Osteocyte (in vitro differentiated cells): ENCODE measurements around the gene PRXL2C. TPM values are rescaled to one million over a fixed set of nuclear protein-coding genes. Genes with fewer than 3 reads are reported as not detected.
"Not testable (repeated sequence)": the region's sequence is repeated elsewhere in the genome, so short reads cannot be mapped to it uniquely, and the experiment has no call there.

Experiments
- DNase-seq: peaks from one replicate; pipeline ENCODE4 v3.0.0; 2021; ENCODE audit warnings: mixed read lengths; ENCODE audit not compliant: unreplicated experiment; ENCODE audit errors: extremely low spot score
- H3K27ac Mint-ChIP-seq: one replicate; pipeline ENCODE4 v1.8.0; 2021; ENCODE audit warnings: mild to moderate bottlenecking, mixed read lengths; ENCODE audit not compliant: unreplicated experiment
- H3K27me3 Mint-ChIP-seq: one replicate; pipeline ENCODE4 v1.8.0; 2021; ENCODE audit warnings: mixed read lengths; ENCODE audit not compliant: unreplicated experiment
- H3K36me3 Mint-ChIP-seq: one replicate; pipeline ENCODE4 v1.8.0; 2021; ENCODE audit warnings: mixed read lengths; ENCODE audit not compliant: unreplicated experiment
- H3K4me1 Mint-ChIP-seq: one replicate; pipeline ENCODE4 v1.8.0; 2021; ENCODE audit warnings: mixed read lengths; ENCODE audit not compliant: unreplicated experiment
- H3K4me3 Mint-ChIP-seq: one replicate; pipeline ENCODE4 v1.8.0; 2021; ENCODE audit warnings: mild to moderate bottlenecking, moderate library complexity, mixed read lengths; ENCODE audit not compliant: unreplicated experiment
- H3K9me3 Mint-ChIP-seq: one replicate; pipeline ENCODE4 v1.8.0; 2021; ENCODE audit warnings: mixed read lengths; ENCODE audit not compliant: unreplicated experiment
- CTCF ChIP-seq: fragments of 200-600 bp; sonication (generic); IDR thresholded peaks from 2 replicates; pipeline ENCODE4 v1.5.0; 2021; ENCODE audit warnings: antibody characterized with exemption, mild to moderate bottlenecking, moderate library complexity
- total RNA-seq: library from RNA; stranded (reverse); gene quantifications from 2 replicates; pipeline ENCODE4 v1.2.1, GENCODE V29; 2021

Gene PRXL2C
- total RNA-seq, 1 donor from 2014 or later: 19.8 TPM

DNA sequence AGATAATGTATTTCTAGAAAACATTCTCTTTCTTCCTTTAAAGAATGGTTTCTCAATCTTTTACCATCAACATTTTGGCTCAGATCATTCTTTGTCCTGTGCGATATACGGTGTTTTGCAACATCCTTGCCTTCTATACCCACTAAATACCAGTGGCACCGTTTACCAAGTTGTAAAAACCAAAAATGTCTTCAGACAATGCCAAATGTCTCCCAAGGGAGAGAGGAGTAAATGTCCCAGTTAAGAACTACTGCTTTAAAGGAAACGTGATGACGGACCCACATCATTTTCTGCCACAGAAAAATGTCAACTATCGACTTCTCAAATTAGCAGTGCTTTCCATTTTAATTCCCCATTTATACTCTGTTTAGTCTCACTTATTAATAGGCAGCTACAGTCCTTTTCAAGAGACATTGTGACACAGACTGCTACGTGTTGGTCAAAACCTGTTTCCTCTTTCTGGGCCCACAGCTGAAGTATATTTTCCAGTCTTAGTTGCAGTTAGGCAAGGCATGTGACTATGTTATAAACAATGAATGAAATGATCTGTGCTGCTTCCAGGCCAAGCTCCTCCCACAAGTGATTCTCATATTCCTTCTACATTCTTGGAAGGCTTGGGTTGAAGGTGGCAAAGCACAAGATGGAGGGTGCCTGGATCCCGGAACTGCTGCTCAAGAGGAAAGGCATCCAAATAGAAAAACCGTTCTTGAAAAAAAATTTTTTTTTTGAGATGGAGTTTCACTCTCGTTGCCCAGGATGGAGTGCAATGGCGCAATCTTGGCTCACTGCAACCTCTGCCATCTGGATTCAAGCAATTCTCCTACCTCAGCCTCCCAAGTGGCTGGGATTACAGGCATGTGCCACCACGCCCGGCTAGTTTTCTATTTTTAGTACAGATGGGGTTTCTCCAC, 8.8 kb downstream of the PRXL2C start:
- Mint-ChIP-seq H3K4me3 (no peak overlapping the region), H3K27ac (peak overlapping the region; percentile 16), H3K27me3 (no peaks in the 10 kb centered on the region), H3K4me1 (peaks cover 3% of the 10 kb centered on the region), H3K36me3 (peaks cover 36% of the 10 kb centered on the region), H3K9me3 (no peaks in the 10 kb centered on the region)
- DNase-seq: peak; percentile 19
- TF ChIP-seq CTCF: no peak

GRCh38 chr9:96644137-96644536, 11.0 kb downstream of the PRXL2C start:
- TF ChIP-seq CTCF: no peak
- H3K4me3 Mint-ChIP-seq: no peak overlapping the region
- no peaks in the 10 kb centered on the region for H3K27me3 Mint-ChIP-seq
- H3K27ac Mint-ChIP-seq: no peak overlapping the region
- peaks cover 3% of the 10 kb centered on the region for H3K4me1 Mint-ChIP-seq
- no peak for DNase-seq
- peaks cover 28% of the 10 kb centered on the region for H3K36me3 Mint-ChIP-seq
- no peaks in the 10 kb centered on the region for H3K9me3 Mint-ChIP-seq

DNA sequence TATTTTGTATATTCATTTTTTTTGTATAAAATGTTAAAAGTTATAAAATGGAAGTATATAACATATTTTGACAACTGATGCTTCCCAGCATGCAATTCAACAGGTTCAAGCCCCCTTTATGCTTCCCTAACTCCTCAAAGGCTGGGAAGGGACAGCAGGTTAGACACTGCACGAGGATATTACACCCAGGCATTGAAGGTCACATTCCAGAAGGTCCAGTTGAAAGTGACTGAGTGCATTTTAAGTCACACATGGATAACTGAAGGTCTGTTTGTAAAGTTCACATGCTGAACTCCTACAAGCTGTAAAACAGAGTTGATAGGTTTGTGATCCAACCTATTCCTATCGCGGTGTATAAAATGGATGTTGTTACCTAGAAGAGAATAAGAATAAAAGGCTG, 13.6 kb downstream of the PRXL2C start:
- Mint-ChIP-seq H3K36me3 (peaks cover 20% of the 10 kb centered on the region), H3K4me3 (no peak overlapping the region), H3K27ac (no peak overlapping the region), H3K27me3 (no peaks in the 10 kb centered on the region), H3K9me3 (no peaks in the 10 kb centered on the region), H3K4me1 (no peaks in the 10 kb centered on the region)
- DNase-seq: no peak
- no peak for TF ChIP-seq CTCF

- Mint-ChIP-seq H3K4me1 (no peaks in the 10 kb centered on the region), H3K36me3 (peaks cover 11% of the 10 kb centered on the region), H3K4me3 (no peak overlapping the region), H3K27me3 (no peaks in the 10 kb centered on the region), H3K9me3 (no peaks in the 10 kb centered on the region), H3K27ac (no peak overlapping the region)
- no peak for DNase-seq
- no peak for TF ChIP-seq CTCF
Measured at GRCh38 chr9:96638606-96639364, 16.3 kb downstream of the PRXL2C start.

GRCh38 chr9:96636368-96636767, 18.7 kb downstream of the PRXL2C start:
- TF ChIP-seq CTCF: no peak
- Mint-ChIP-seq H3K4me1 (no peaks in the 10 kb centered on the region), H3K9me3 (no peaks in the 10 kb centered on the region), H3K36me3 (peaks cover 3% of the 10 kb centered on the region), H3K27me3 (no peaks in the 10 kb centered on the region), H3K4me3 (no peak overlapping the region), H3K27ac (no peak overlapping the region)
- DNase-seq: no peak

GRCh38 chr9:96633579-96633978, 21.5 kb downstream of the PRXL2C start:
- not testable (repeated sequence) for H3K4me3 Mint-ChIP-seq, DNase-seq, H3K36me3 Mint-ChIP-seq, H3K27me3 Mint-ChIP-seq, H3K4me1 Mint-ChIP-seq, H3K9me3 Mint-ChIP-seq, H3K27ac Mint-ChIP-seq
